HT1080 (cell line): ENCODE data around the gene NDUFA9. TPM values are rescaled to one million over a fixed set of nuclear protein-coding genes. Genes with fewer than 3 reads are reported as not detected.
A peak's percentile ranks its signal among the peaks of the same experiment; 100 is the strongest.

ENCODE experiments used
- DNase-seq: peaks from one replicate; pipeline ENCODE4 v3.0.0-alpha.2; 2015; ENCODE audit warnings: low read depth
- polyA plus RNA-seq, 2 experiments: library from polyadenylated mRNA; depleted of rRNA; stranded (reverse); fragments of >200 nt; gene quantifications; 2 replicates each; pipeline ENCODE4 v1.2.3, GENCODE V29; 2015
- total RNA-seq: library from RNA; depleted of rRNA; stranded (reverse); fragments of >200 nt; shearing (Covaris generic); gene quantifications from 2 replicates; pipeline ENCODE4 v1.2.3, GENCODE V29; 2014; rRNA removed

The NDUFA9 gene
- 104 and 121 TPM in 2 replicates for total RNA-seq
- 66.1 and 91.6 TPM in 2 replicates for polyA plus RNA-seq (2015; cell fraction: cytosol; rRNA removed)
- 93.6 and 110 TPM in 2 replicates for polyA plus RNA-seq (2015; cell fraction: nucleus; rRNA removed)

DNA sequence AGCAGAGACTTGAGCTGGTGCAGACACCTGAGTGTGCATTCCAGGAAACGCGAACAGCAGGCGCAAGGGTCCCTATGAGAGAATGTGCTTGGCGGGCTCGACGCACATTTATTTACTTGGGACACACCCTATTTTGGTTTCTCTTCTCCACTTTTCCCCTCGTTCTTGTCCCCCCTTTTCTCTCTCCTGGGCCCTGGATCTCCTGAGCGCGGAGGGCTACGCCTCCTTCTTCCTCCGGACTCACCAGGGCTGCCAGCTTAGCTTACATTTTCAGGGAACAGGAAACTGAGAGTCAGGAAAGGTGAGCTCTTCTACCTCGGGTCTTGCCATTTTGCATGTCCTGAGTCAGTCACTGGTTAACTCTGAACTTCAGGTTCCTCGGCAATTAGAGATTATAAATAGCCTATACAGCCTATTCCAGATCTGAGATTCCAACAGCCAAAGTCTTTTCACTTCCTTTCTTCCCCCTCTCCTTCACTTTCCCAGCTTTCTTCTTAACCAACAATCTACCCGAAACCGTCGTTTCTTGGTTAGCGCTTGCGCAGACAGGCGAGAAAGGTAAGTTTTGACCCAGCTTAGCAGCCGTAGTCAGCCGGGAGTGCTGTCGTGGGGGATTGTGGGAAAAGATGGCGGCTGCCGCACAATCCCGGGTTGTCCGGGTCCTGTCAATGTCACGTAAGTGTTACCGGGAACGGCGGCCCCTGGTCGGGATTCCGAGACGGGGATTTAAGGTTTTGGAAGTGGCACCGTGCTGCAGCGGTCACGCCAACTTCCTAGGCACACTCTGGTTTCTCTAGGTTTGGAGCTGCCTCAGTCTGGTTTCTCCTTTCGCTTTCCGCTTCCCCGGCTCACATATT lies at the start of gene NDUFA9, which contains the start of gene AKAP3:
Gene NDUFA9, plus strand, starts transcription at position 614 of the 857 bp plus-strand sequence. Its CDS starts 13 bp downstream, at position 627.
Gene AKAP3, minus strand, starts transcription at position 551 of the 857 bp plus-strand sequence. CDS start 10,855 bp downstream, outside the sequence.
- peak; percentile 78 for DNase-seq

DNA sequence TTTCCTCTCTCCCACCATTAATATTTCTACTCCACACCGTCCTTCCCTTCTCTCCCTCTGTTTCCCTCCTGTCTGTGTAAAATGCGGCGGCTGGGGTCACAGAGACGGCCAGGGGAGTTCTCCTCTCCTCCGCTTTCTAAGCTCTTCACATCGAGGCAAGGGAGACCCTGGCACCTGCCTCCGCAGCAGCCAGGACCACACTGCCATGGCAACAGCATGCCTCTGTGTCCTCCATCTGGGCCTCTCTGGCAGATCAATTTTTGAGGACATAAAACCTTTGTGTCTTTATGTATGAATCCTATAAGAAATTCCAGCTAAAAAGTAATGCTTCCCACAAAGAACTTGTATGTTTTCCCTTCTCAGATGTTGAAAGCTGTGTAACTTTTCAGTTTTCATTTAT lies 45.5 kb upstream of the NDUFA9 start:
- DNase-seq: no peak

DNA sequence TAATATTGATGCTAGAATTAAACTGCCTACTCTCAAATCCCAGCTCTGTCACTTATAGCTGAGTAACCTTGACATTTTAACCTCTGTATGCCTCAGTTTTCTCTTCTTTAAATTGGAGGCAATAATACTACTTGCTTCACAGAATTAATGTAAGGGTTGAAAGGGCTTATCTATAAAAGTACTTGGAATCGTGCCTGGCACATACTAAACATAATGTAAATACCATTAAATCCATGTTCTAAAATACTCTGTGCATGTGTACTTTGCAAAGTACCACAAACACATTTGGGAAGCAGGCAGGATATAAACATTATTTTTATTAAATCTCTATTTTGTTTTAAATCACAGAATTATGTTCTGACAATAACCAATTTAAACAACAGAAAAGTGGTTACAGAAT lies 45.0 kb upstream of the NDUFA9 start:
- no peak for DNase-seq

- peak; percentile 84 for DNase-seq
Observed at GRCh38 chr12:4604684-4605193, 44.2 kb upstream of the NDUFA9 start.

- no peak for DNase-seq
Observed at GRCh38 chr12:4607056-4607455, 41.9 kb upstream of the NDUFA9 start.

- no peak for DNase-seq
Observed at GRCh38 chr12:4609071-4609470, 39.8 kb upstream of the NDUFA9 start.

DNA sequence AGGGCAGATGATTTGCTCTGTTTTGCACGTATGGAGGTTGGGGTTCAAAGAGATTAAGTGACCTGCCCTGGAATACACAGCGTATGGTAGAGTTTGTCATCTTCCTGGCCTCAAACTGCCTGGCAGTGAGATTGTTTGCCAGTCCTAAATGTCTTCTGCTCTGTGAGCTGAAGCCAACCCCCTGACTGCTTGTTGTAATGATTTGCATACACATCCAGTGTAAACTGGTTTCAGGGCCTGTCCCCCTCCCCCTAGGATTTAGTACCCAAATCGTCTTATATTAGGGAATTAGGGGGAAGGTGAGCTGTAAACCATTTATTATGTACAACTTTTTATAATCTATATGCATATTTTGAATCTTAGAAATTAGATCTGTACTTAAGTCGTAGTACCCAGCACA lies 38.4 kb upstream of the NDUFA9 start:
- DNase-seq: no peak

DNA sequence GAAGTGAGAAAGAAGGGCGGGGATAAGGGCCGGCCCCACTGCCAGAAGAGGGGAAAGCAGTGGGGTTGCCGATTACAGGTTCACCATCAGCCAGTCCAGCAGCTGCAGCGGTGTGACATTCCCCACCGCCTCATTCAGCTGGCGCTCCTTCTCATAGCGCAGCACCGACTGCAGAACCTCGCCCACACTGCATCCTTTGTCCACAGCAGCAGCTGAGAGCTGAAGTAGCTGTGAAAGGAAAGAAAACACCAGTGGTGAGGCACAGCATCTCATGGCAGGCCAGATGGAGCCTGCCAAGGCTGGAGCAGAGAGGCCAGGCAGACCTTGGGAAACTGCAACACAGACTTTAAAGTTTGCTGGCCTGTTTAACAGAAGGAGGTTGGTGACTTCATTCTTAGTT lies 33.2 kb upstream of the NDUFA9 start:
- no peak for DNase-seq

- peak; percentile 21 for DNase-seq
Observed at GRCh38 chr12:4621511-4621910, 27.4 kb upstream of the NDUFA9 start.

DNA sequence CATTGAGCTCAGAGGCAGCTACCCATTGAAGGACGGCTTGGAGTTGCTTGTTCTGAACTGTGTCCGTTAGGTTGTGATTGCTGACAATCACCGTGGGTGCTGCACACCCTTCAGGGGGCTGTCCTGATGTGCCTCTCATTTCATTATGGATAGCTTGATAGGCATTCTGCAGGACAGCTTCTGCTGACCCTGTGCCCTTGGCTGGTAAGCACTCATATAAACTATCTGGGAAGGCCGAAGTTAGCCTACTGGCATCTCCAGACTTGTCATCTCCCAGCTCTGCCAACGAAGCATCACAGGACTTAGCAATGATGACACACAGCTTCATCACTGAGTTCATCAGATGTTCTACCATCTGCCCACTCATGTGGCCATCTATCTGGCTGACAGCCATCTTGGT lies 22.4 kb upstream of the NDUFA9 start:
- DNase-seq: peak; percentile 10

DNA sequence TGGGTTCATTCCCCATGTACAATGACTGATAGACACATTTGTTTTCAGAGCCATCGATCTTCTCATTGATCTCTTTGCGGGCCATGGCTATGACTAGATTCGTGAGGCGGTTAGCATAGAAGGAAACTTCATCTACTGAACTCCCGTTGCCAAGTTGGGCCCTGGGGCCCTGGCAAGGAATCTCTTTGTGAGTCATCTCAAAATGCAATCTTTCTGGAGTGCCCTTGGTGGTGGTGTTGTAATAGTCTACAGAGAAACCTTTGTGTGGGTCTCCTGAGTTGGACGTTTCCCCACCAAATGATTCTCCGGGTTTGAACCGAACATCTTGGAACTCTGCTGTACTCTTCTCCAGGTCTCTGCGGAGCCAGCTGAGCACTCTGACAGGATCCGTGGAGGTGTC lies 20.5 kb upstream of the NDUFA9 start:
- DNase-seq: peak; percentile 40

DNA sequence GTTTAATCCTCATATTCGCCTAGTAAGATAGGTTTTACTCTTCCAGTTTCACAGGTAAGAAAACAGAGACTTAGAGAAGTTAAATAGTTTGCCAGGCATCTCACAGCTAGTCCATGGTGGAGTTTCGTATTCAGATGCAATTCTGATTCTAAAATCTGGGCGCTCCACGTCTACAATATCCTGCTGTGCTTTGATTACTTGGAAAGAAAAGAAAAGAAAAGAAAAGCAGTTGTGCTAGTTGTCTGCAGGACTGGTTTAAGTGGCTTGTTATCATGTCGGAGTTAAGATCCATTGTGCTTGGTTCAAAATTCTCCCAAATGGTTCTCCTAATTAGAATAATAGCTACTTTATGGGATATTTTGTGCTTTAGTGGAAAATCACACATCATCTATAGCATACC lies 18.7 kb upstream of the NDUFA9 start:
- no peak for DNase-seq

DNA sequence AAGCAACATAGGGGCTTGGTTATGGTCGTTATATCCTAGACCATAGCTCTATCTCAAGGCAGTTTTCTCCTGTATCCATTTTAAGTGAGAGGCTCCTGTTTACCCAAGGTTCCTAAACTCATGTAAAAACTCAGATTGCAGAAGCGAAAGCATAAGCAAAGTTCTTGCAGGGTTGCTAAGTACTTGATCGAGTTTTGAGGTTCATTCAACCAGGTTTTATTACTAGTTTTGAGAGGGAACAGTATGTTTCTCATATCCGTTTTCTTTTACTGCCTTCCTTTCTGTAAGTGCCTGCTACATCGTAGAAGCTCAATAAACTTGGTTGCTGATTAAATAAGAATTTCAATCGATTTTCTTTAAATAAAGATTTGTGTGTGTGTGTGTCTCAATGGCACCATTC lies 5.2 kb upstream of the NDUFA9 start:
- DNase-seq: no peak

DNA sequence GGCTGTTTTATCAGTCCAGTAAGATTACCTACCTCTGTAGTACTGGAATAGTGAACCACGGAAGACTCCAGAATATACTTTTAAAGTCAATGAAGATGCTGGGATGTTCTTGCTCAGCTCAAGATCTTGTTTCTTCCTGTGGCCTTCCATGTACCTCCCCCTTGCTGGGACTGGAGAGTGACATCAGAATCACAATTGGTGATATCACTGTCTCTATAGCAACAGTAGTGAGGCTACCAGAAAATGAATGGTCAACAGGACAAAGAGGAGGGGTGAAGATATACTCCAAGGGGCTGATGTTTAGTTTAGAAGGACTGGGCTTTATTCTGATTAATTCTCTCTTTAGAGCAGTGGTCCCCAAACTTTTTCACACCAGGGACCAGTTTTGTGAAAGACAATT lies 3.9 kb upstream of the NDUFA9 start:
- DNase-seq: no peak

GRCh38 chr12:4648104-4648500 lies 812 bp upstream of the NDUFA9 start:
- DNase-seq: peak; percentile 7

DNA sequence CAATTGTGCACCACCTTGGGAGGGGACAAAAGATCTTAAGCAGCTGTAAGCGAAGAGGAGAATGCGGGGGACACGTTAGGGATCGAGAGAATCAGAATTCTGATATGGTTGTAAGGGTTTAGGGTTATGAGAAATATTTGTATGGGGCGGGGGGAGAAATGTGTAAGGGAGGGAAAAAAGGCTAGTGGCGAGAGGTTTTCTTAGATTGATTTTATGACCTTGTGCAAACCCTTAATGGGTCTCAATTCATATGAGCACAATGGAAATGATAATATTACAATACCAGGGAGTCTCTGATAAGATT lies 396 bp downstream of the NDUFA9 start:
- no peak for DNase-seq

- no peak for DNase-seq
Observed at GRCh38 chr12:4653257-4653656, 4.3 kb downstream of the NDUFA9 start.

- no peak for DNase-seq
Observed at GRCh38 chr12:4653691-4654090, 4.8 kb downstream of the NDUFA9 start.

GRCh38 chr12:4663971-4664505 lies 15.1 kb downstream of the NDUFA9 start:
- DNase-seq: peak; percentile 70

- no peak for DNase-seq
Observed at GRCh38 chr12:4665236-4665635, 16.3 kb downstream of the NDUFA9 start.

- DNase-seq: no peak
Observed at GRCh38 chr12:4679711-4680110, 30.8 kb downstream of the NDUFA9 start.

GRCh38 chr12:4681732-4682131 lies 32.8 kb downstream of the NDUFA9 start:
- no peak for DNase-seq

DNA sequence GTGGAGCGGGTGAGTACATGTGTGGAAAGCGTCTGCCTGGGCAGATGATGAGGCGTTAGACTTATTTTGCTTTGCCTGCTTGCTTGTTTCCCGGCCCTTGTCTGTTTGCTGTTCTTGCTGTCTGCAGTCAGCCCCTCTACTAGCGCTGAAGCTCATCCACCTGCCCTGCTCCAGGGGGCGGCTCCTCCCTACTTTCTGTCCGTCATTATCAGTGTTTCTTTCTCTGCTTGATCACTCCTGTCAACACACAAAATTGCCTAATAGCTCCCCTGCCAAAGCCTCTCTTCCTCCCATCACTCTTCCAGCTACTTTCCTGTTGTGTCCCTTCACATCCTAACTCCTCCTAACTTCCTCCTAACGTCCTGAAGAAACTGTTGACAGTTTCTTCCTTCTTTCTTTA lies 36.4 kb downstream of the NDUFA9 start:
- no peak for DNase-seq
